Transverse colon (tissue), 4 donors: ENCODE data around the gene SLC6A8. TPM values are rescaled to one million over a fixed set of nuclear protein-coding genes. Genes with fewer than 3 reads are reported as not detected.
"Not testable (repeated sequence)": the region's sequence is repeated elsewhere in the genome, so short reads cannot be mapped to it uniquely, and the experiment has no call there.

ENCODE experiments used
- DNase-seq: peaks from one replicate; pipeline ENCODE4 v3.0.0-alpha.2; 2019
- H3K27ac ChIP-seq, 4 donors: fragments of 200-600 bp; sonication (generic); 2 replicates each; pipeline ENCODE4 v1.5.1; 2016 to 2018; ENCODE audit warnings: inconsistent platforms in 4 of 4
- H3K27me3 ChIP-seq: fragments of 200-600 bp; sonication (generic); 2 replicates; pipeline ENCODE4 v1.5.1; 2017; ENCODE audit warnings: inconsistent platforms
- H3K36me3 ChIP-seq, 4 donors: fragments of 200-600 bp; sonication (generic); 2 replicates each; pipeline ENCODE4 v1.5.1; 2017 to 2019; ENCODE audit warnings: inconsistent platforms in 4 of 4
- H3K4me1 ChIP-seq, 4 donors: fragments of 200-600 bp; sonication (generic); 2 replicates each; pipeline ENCODE4 v1.5.1; 2017 to 2020; ENCODE audit warnings: inconsistent platforms in 4 of 4
- H3K4me3 ChIP-seq, 4 donors: fragments of 200-600 bp; sonication (generic); 1 replicate in 1 of 4; 2 replicates in 3 of 4; pipeline versions ENCODE4 v1.5.1 to v1.6.1; 2017 to 2019; ENCODE audit warnings: inconsistent platforms in 4 of 4
- H3K9me3 ChIP-seq, 2 donors: fragments of 200-600 bp; sonication (generic); 2 replicates each; pipeline ENCODE4 v1.5.1; 2017 to 2019; ENCODE audit warnings: inconsistent platforms in 2 of 2
- CTCF ChIP-seq, 5 experiments: fragments of 200-600 bp in 3 of 5; fragments of 450-650 bp in 2 of 5; sonication (generic) in 3 of 5; IDR thresholded peaks; 1 replicate in 2 of 5; 2 replicates in 3 of 5; pipeline ENCODE4 v1.5.1; 2016 to 2017; ENCODE audit warnings: antibody characterized with exemption in 5 of 5, inconsistent platforms in 3 of 5, mild to moderate bottlenecking in 2 of 5, moderate library complexity in 1 of 5
- EP300 ChIP-seq: sonication (generic); formaldehyde crosslinking; IDR thresholded peaks from one replicate; pipeline ENCODE4 v1.6.1; 2017; ENCODE audit warnings: antibody characterized with exemption, low read depth
- POLR2A ChIP-seq: fragments of 450-650 bp; IDR thresholded peaks from one replicate; pipeline ENCODE4 v1.6.1; 2016; ENCODE audit warnings: antibody characterized with exemption, mild to moderate bottlenecking, moderate library complexity
- POLR2AphosphoS5 ChIP-seq, 3 donors: sonication (generic); formaldehyde crosslinking; IDR thresholded peaks; one replicate each; pipeline ENCODE4 v1.6.1; 2016; ENCODE audit warnings: antibody characterized with exemption in 3 of 3
- WGBS, 2 donors: methylation state at CpG; one replicate each; pipeline ENCODE4 v1.1.5; 2018; ENCODE audit warnings: low coverage in 1 of 2; 5-methylcytosine and 5-hydroxymethylcytosine counted together
- in situ Hi-C, 4 donors: fragments of 200-750 bp; cut with MboI; loops; one replicate each; pipeline versions ENCODE4 v1.15.0 to v1.15.1; 2017; ENCODE audit warnings: low sequenced_read_pairs in 3 of 4, low pct_ligation_motif_present in 1 of 4, low pct_unique_long_range_greater_than_20kb in 1 of 4
- intact Hi-C: fragments of 100-400 bp; cut with DNase I; formaldehyde crosslinking; loops from one replicate; pipeline ENCODE4 v1.15.1; 2023; ENCODE audit warnings: low total_unique reads
- total RNA-seq, 4 donors: library from RNA; depleted of rRNA; stranded (reverse); fragments of >200 nt; gene quantifications; one replicate each; pipeline ENCODE4 v1.1.0, GENCODE V29; 2016

The SLC6A8 gene
- total RNA-seq, 4 donors from 2014 or later = 61.1 to 332 (median 197) TPM

DNA sequence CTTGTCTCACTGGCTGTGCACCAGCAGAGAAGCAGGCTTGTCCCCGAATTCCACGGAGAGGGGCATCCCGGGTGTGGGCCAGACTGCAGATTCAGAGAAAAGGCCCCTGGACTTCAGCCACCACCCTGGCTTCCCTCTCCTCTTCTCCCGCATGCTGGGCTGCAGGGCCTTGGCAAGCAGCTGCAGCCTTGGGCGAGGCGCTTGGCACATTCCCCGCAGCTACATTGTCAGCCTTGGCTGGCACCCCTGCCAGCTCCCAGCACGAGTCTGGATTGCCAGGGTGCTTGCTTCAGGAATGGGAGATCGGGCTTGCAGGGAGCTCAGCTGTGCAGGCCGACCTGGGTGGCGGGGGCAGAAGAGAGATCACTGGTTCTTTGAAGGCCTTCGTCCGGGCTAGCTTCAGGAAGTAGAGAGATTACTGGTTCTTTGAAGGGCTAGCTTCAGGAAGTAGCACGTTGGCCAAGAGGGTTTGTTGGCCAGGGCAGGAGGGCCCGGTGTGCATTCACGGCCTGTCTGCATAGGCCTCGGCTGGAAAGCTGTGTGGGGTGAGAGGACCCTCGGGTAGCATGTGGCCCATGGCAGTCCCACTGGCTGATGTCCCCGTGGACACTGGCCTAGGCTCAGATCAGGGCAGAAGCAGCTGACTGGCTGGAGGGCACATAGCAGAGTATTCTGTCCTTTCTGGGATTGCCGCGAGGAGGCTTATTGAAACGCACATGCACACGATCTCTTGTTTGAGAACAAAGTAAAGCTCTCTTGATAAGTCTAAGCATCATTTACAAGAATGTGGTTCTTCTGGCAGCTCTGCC, 39.6 kb downstream of the SLC6A8 start:
- H3K4me1 ChIP-seq = peaks cover 25 to 51% (median 42%) of the 10 kb centered on the region in 4 donors
- H3K36me3 ChIP-seq = no peaks in the 10 kb centered on the region
- H3K27ac ChIP-seq = peak overlapping the region; percentile 95 to 98 (median 97)
- TF ChIP-seq EP300 (no peak), POLR2A (no peak), POLR2AphosphoS5 (IDR thresholded peaks at IDR 0.05) (no peak), CTCF (IDR thresholded peaks at IDR 0.05) (no peak)
- no peaks in the 10 kb centered on the region for H3K27me3 ChIP-seq
- peak overlapping the region in 2 of 4 donors; percentile 5 to 88 for H3K4me3 ChIP-seq
- intact Hi-C loops (no loop called here), in situ Hi-C loops (no loop called here)
- peak; percentile 63 for DNase-seq
- 0 to 47% methylated on average over 1 to 23 of the region's 23 CpGs for WGBS, 2 donors
- no peaks in the 10 kb centered on the region for H3K9me3 ChIP-seq

GRCh38 chrX:153728095-153728494, 40.4 kb downstream of the SLC6A8 start:
- H3K27me3 ChIP-seq = no peaks in the 10 kb centered on the region
- TF ChIP-seq EP300 (no peak), POLR2A (no peak), POLR2AphosphoS5 (IDR thresholded peaks at IDR 0.05) (no peak), CTCF (IDR thresholded peaks at IDR 0.05) (no peak)
- H3K4me1 ChIP-seq = peaks cover 19 to 43% (median 35%) of the 10 kb centered on the region in 4 donors
- in situ Hi-C loops (no loop called here), intact Hi-C loops (no loop called here)
- no peak overlapping the region for H3K4me3 ChIP-seq
- DNase-seq = no peak
- H3K9me3 ChIP-seq = no peaks in the 10 kb centered on the region
- H3K27ac ChIP-seq = peak overlapping the region; percentile 95 to 98 (median 97)
- no peaks in the 10 kb centered on the region for H3K36me3 ChIP-seq
- WGBS, 2 donors = 72% methylated on average over 6 of the region's 6 CpGs; no CpG with 5 or more reads in 1 of the 2 donors

GRCh38 chrX:153728951-153729631, 41.4 kb downstream of the SLC6A8 start:
- intact Hi-C loops (no loop called here), in situ Hi-C loops (no loop called here)
- DNase-seq = no peak
- H3K9me3 ChIP-seq = no peaks in the 10 kb centered on the region
- peaks cover 19 to 41% (median 35%) of the 10 kb centered on the region in 4 donors for H3K4me1 ChIP-seq
- no peak overlapping the region for H3K27ac ChIP-seq
- no peaks in the 10 kb centered on the region for H3K27me3 ChIP-seq
- H3K36me3 ChIP-seq = no peaks in the 10 kb centered on the region
- TF ChIP-seq POLR2A = no peak
- no peak for TF ChIP-seq EP300
- no peak for TF ChIP-seq CTCF (IDR thresholded peaks at IDR 0.05)
- no peak for TF ChIP-seq POLR2AphosphoS5 (IDR thresholded peaks at IDR 0.05)
- no peak overlapping the region for H3K4me3 ChIP-seq
- WGBS, 2 donors = 91% methylated on average over 23 of the region's 23 CpGs; no CpG with 5 or more reads in 1 of the 2 donors

GRCh38 chrX:153730115-153730514, 42.4 kb downstream of the SLC6A8 start:
- DNase-seq = not testable (repeated sequence)

More at GRCh38 chrX:153730115-153730514, 42.4 kb downstream of the SLC6A8 start:
- peaks cover 16 to 38% (median 31%) of the 10 kb centered on the region in 4 donors for H3K4me1 ChIP-seq
- intact Hi-C loops, H3K4me3 ChIP-seq, H3K27ac ChIP-seq, H3K9me3 ChIP-seq, in situ Hi-C loops, H3K27me3 ChIP-seq, H3K36me3 ChIP-seq: not testable (repeated sequence)
- 96% methylated on average over 23 of the region's 23 CpGs; no CpG with 5 or more reads in 1 of the 2 donors for WGBS, 2 donors
